WTC11 (cell line): ENCODE data around the gene TOX4. TPM values are rescaled to one million over a fixed set of nuclear protein-coding genes. Genes with fewer than 3 reads are reported as not detected.

Experiments
- ATAC-seq: fragments of 200-7000 bp; cut with Tn5 transposase; 2 replicates; pipeline ENCODE4 v1.10.0; 2021; ENCODE audit warnings: mild to moderate bottlenecking, moderate library complexity
- CTCF ChIA-PET: fragments of 300-600 bp; sonication (Branson Sonifier 250); formaldehyde crosslinking; loops from one replicate; lab custom pipeline; 2021; ENCODE audit warnings: antibody characterized with exemption; lab: Charles Lee
- POLR2A ChIA-PET: fragments of 350-600 bp; sonication (Branson Sonifier 250); formaldehyde crosslinking; loops from one replicate; lab custom pipeline; 2021; ENCODE audit warnings: antibody characterized with exemption; lab: Charles Lee
- DNase-seq: peaks from one replicate; pipeline ENCODE4 v3.0.0; 2021; ENCODE audit warnings: low spot score
- H3K27ac Mint-ChIP-seq: 2 replicates; pipeline ENCODE4 v1.8.0; 2021; ENCODE audit warnings: mixed read lengths
- H3K27me3 Mint-ChIP-seq: 2 replicates; pipeline ENCODE4 v1.8.0; 2021; ENCODE audit warnings: low read depth, mild to moderate bottlenecking, moderate library complexity, mixed read lengths
- H3K36me3 Mint-ChIP-seq: 2 replicates; pipeline ENCODE4 v1.8.0; 2021; ENCODE audit warnings: mixed read lengths
- H3K4me1 Mint-ChIP-seq: 2 replicates; pipeline ENCODE4 v1.8.0; 2022; ENCODE audit warnings: mixed read lengths
- H3K4me3 Mint-ChIP-seq: 2 replicates; pipeline ENCODE4 v1.8.0; 2021; ENCODE audit warnings: mild to moderate bottlenecking, moderate library complexity, mixed read lengths
- H3K9me3 Mint-ChIP-seq: 2 replicates; pipeline ENCODE4 v1.8.0; 2021; ENCODE audit warnings: mixed read lengths
- ATF3 ChIP-seq: sonication (generic); formaldehyde crosslinking; conservative IDR thresholded peaks from 2 replicates; pipeline ENCODE4 v1.8.1; 2022; ENCODE audit warnings: mild to moderate bottlenecking, missing genetic modification reagents
- CDX4 ChIP-seq: fragments of 250-450 bp; sonication (Bioruptor Pico); IDR thresholded peaks from 2 replicates; pipeline ENCODE4 v1.9.0; 2021; ENCODE audit warnings: moderate library complexity, mild to moderate bottlenecking, inconsistent platforms, borderline replicate concordance
- CREB1 ChIP-seq: sonication (generic); formaldehyde crosslinking; IDR thresholded peaks from 2 replicates; pipeline ENCODE4 v1.8.0; 2023; ENCODE audit warnings: mild to moderate bottlenecking, missing genetic modification reagents
- CTCF ChIP-seq: fragments of 200-600 bp; IDR thresholded peaks from 2 replicates; pipeline ENCODE4 v1.8.0; 2022; ENCODE audit warnings: antibody characterized with exemption
- ERG ChIP-seq: fragments of 250-450 bp; sonication (Bioruptor Pico); IDR thresholded peaks from 2 replicates; pipeline ENCODE4 v1.8.0; 2021; ENCODE audit warnings: mild to moderate bottlenecking
- ETV6 ChIP-seq: sonication (generic); formaldehyde crosslinking; IDR thresholded peaks from 2 replicates; pipeline ENCODE4 v1.8.1; 2022; ENCODE audit warnings: mild to moderate bottlenecking, missing genetic modification reagents
- FOXJ3 ChIP-seq: sonication (generic); formaldehyde crosslinking; IDR thresholded peaks from 2 replicates; pipeline ENCODE4 v1.9.0; 2021; ENCODE audit warnings: missing genetic modification reagents, mild to moderate bottlenecking, borderline replicate concordance
- FOXP4 ChIP-seq: sonication (generic); formaldehyde crosslinking; IDR thresholded peaks from 2 replicates; pipeline ENCODE4 v1.8.0; 2022; ENCODE audit warnings: mild to moderate bottlenecking, missing genetic modification reagents
- HMGXB4 ChIP-seq: sonication (generic); formaldehyde crosslinking; IDR thresholded peaks from 2 replicates; pipeline ENCODE4 v1.8.1; 2023; ENCODE audit warnings: mild to moderate bottlenecking, moderate library complexity, missing genetic modification reagents
- KAT7 ChIP-seq: sonication (generic); formaldehyde crosslinking; IDR thresholded peaks from 2 replicates; pipeline ENCODE4 v1.8.1; 2023; ENCODE audit warnings: missing genetic modification reagents, mild to moderate bottlenecking, borderline replicate concordance
- RORB ChIP-seq: fragments of 250-450 bp; sonication (Bioruptor Pico); IDR thresholded peaks from 2 replicates; pipeline ENCODE4 v1.9.0; 2021; ENCODE audit warnings: mild to moderate bottlenecking
- SP1 ChIP-seq: sonication (generic); formaldehyde crosslinking; conservative IDR thresholded peaks from 2 replicates; pipeline ENCODE4 v1.8.1; 2022; ENCODE audit warnings: missing genetic modification reagents
- USF1 ChIP-seq: sonication (generic); formaldehyde crosslinking; IDR thresholded peaks from 2 replicates; pipeline ENCODE4 v1.8.0; 2022; ENCODE audit warnings: mild to moderate bottlenecking, missing genetic modification reagents
- ZNF232 ChIP-seq: sonication (generic); formaldehyde crosslinking; IDR thresholded peaks from 2 replicates; pipeline ENCODE4 v1.8.0; 2022; ENCODE audit warnings: mild to moderate bottlenecking, missing genetic modification reagents
- ZNF317 ChIP-seq: sonication (generic); formaldehyde crosslinking; IDR thresholded peaks from 2 replicates; pipeline ENCODE4 v1.8.1; 2023; ENCODE audit warnings: low read depth, mild to moderate bottlenecking, moderate library complexity, missing genetic modification reagents, borderline replicate concordance
- ZNF423 ChIP-seq: fragments of 250-450 bp; sonication (Bioruptor Pico); IDR thresholded peaks from 2 replicates; pipeline ENCODE4 v2.1.2; 2022; ENCODE audit warnings: mild to moderate bottlenecking, moderate library complexity
- total RNA-seq: library from RNA; stranded (reverse); gene quantifications from 3 replicates; pipeline ENCODE4 v1.2.3, GENCODE V29; 2021
- TF ChIP-seq, protein P1 (sequence below): sonication (generic); formaldehyde crosslinking; IDR thresholded peaks from 2 replicates; pipeline ENCODE4 v1.8.0; 2023; ENCODE audit warnings: missing genetic modification reagents
- TF ChIP-seq, protein P2 (sequence below): sonication (generic); formaldehyde crosslinking; conservative IDR thresholded peaks from 2 replicates; pipeline ENCODE4 v1.8.1; 2023; ENCODE audit warnings: mild to moderate bottlenecking, low read depth, missing genetic modification reagents, moderate library complexity
- TF ChIP-seq, protein P3 (sequence below): sonication (generic); formaldehyde crosslinking; IDR thresholded peaks from 2 replicates; pipeline ENCODE4 v1.8.1; 2022; ENCODE audit warnings: mild to moderate bottlenecking, moderate library complexity, missing genetic modification reagents
- TF ChIP-seq, protein P4 (sequence below): fragments of 250-450 bp; sonication (Bioruptor Pico); IDR thresholded peaks from 2 replicates; pipeline ENCODE4 v2.1.2; 2022; ENCODE audit warnings: mild to moderate bottlenecking, moderate library complexity

Gene TOX4
- total RNA-seq, 1 experiment from 2014 or later, result 49.1 TPM

GRCh38 chr14:21526672-21527317 is 49.8 kb downstream of the TOX4 start:
- Mint-ChIP-seq H3K9me3 (no peaks in the 10 kb centered on the region), H3K4me1 (peaks cover 79% of the 10 kb centered on the region), H3K4me3 (peak overlapping the region; percentile 97), H3K27ac (peak overlapping the region; percentile 99), H3K27me3 (no peaks in the 10 kb centered on the region), H3K36me3 (peaks cover 44% of the 10 kb centered on the region)
- ATAC-seq (peak; percentile 62), DNase-seq (peak; percentile 82)
- POLR2A ChIA-PET, result interaction anchor here (0.6 to 4.5 kb wide), 24 partner anchors 9 to 1336 kb away, joined by 3 to 76 read pairs (median 5); partner anchors contain the start of genes CHD8, METTL3, PARP2 and RAB2B
- CTCF ChIA-PET, result interaction anchor here (0.7 to 4.5 kb wide), 18 partner anchors 8 to 242 kb away, joined by 3 to 60 read pairs (median 6); partner anchors contain the start of genes CHD8, METTL3 and RAB2B
- TF ChIP-seq, protein P1, sequence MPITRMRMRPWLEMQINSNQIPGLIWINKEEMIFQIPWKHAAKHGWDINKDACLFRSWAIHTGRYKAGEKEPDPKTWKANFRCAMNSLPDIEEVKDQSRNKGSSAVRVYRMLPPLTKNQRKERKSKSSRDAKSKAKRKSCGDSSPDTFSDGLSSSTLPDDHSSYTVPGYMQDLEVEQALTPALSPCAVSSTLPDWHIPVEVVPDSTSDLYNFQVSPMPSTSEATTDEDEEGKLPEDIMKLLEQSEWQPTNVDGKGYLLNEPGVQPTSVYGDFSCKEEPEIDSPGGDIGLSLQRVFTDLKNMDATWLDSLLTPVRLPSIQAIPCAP (CRISPR knock-in tag), result no peak
- no peak for TF ChIP-seq CDX4
- TF ChIP-seq CREB1, result no peak
- no peak for TF ChIP-seq CTCF
- TF ChIP-seq ATF3 (CRISPR knock-in tag), result no peak
- no peak for TF ChIP-seq KAT7 (CRISPR knock-in tag)
- peak; percentile 31; the same call in 1 of the 2 replicates for TF ChIP-seq FOXP4 (CRISPR knock-in tag)
- no peak for TF ChIP-seq ERG
- no peak for TF ChIP-seq ZNF317 (CRISPR knock-in tag)
- peak; percentile 18; the same call in 1 of the 2 replicates for TF ChIP-seq ZNF423 (CRISPR knock-in tag)
- no peak for TF ChIP-seq FOXJ3 (CRISPR knock-in tag)
- TF ChIP-seq HMGXB4 (CRISPR knock-in tag), result no peak
- TF ChIP-seq USF1 (CRISPR knock-in tag), result no peak
- no peak for TF ChIP-seq RORB (CRISPR knock-in tag)
- no peak for TF ChIP-seq ZNF232
- no peak; the same call in 1 of the 2 replicates for TF ChIP-seq ETV6 (CRISPR knock-in tag)
- TF ChIP-seq, protein P2, sequence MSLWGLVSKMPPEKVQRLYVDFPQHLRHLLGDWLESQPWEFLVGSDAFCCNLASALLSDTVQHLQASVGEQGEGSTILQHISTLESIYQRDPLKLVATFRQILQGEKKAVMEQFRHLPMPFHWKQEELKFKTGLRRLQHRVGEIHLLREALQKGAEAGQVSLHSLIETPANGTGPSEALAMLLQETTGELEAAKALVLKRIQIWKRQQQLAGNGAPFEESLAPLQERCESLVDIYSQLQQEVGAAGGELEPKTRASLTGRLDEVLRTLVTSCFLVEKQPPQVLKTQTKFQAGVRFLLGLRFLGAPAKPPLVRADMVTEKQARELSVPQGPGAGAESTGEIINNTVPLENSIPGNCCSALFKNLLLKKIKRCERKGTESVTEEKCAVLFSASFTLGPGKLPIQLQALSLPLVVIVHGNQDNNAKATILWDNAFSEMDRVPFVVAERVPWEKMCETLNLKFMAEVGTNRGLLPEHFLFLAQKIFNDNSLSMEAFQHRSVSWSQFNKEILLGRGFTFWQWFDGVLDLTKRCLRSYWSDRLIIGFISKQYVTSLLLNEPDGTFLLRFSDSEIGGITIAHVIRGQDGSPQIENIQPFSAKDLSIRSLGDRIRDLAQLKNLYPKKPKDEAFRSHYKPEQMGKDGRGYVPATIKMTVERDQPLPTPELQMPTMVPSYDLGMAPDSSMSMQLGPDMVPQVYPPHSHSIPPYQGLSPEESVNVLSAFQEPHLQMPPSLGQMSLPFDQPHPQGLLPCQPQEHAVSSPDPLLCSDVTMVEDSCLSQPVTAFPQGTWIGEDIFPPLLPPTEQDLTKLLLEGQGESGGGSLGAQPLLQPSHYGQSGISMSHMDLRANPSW (CRISPR knock-in tag), result no peak
- TF ChIP-seq, protein P3, sequence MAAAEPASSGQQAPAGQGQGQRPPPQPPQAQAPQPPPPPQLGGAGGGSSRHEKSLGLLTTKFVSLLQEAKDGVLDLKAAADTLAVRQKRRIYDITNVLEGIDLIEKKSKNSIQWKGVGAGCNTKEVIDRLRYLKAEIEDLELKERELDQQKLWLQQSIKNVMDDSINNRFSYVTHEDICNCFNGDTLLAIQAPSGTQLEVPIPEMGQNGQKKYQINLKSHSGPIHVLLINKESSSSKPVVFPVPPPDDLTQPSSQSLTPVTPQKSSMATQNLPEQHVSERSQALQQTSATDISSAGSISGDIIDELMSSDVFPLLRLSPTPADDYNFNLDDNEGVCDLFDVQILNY (CRISPR knock-in tag), result no peak
- 0 out of 2 replicates have a peak, but pooled peaks have one; percentile 20 for TF ChIP-seq SP1 (CRISPR knock-in tag)
- TF ChIP-seq, protein P4, sequence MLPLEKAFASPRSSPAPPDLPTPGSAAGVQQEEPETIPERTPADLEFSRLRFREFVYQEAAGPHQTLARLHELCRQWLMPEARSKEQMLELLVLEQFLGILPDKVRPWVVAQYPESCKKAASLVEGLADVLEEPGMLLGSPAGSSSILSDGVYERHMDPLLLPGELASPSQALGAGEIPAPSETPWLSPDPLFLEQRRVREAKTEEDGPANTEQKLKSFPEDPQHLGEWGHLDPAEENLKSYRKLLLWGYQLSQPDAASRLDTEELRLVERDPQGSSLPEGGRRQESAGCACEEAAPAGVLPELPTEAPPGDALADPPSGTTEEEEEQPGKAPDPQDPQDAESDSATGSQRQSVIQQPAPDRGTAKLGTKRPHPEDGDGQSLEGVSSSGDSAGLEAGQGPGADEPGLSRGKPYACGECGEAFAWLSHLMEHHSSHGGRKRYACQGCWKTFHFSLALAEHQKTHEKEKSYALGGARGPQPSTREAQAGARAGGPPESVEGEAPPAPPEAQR (CRISPR knock-in tag), result no peak
